Measurements from ENCODE around the gene DNAH7. TPM values are rescaled to one million over a fixed set of nuclear protein-coding genes. Genes with fewer than 3 reads are reported as not detected.

Gene DNAH7
- total and polyA plus RNA-seq, 10 of the 15 experiments (the other 5 are each of a cell fraction or from before 2014, with no cell fraction given), result 0.05 to 0.61 (median 0.16) TPM

- intact Hi-C loops (cut with micrococcal nuclease; ENCODE audit: unreplicated experiment) (no loop called here), in situ Hi-C loops (cut with MboI) (no loop called here)
- WGBS (ENCODE audit: insufficient coverage, insufficient replicate concordance, low lambda C conversion rate, missing lambda C conversion rate), result 20% methylated on average over 2 of the region's 2 CpGs
- ATAC-seq (no peak), DNase-seq (ENCODE audit: low read depth, low spot score) (no peak), FAIRE-seq (no peak)
- no peak overlapping the region for H3K4me3 ChIP-seq
- H3K4me1 ChIP-seq (ENCODE audit: control insufficient read depth, insufficient read depth, low read length), result no peaks in the 10 kb centered on the region
- CTCF ChIA-PET, result no interaction called here
- RAD21 ChIA-PET (ENCODE audit: unreplicated experiment), result no interaction called here
- no peak overlapping the region for H3K27ac ChIP-seq (ENCODE audit: control insufficient read depth, insufficient read depth)
- no peak for TF ChIP-seq SMAD5 (IDR thresholded peaks at IDR 0.05; ENCODE audit: low read depth)
- TF ChIP-seq MYC (IDR thresholded peaks at IDR 0.05; ENCODE audit: insufficient read depth, insufficient read length, insufficient replicate concordance, low read length, severe bottlenecking), result no peak
- no peak for TF ChIP-seq CHD2 (IDR thresholded peaks at IDR 0.05; ENCODE audit: borderline replicate concordance, low read depth, low read length)
- no peak for TF ChIP-seq E2F8 (IDR thresholded peaks at IDR 0.05; ENCODE audit: low read depth, partially characterized antibody)
- TF ChIP-seq TCF7 (IDR thresholded peaks at IDR 0.05; ENCODE audit: borderline replicate concordance), result no peak
- no peak for TF ChIP-seq NRF1 (conservative IDR thresholded peaks at IDR 0.05; ENCODE audit: low read depth, low read length)
- H4K20me1 ChIP-seq (ENCODE audit: control insufficient read depth, insufficient read depth), result no peaks in the 10 kb centered on the region
- H3K36me3 ChIP-seq (ENCODE audit: control insufficient read depth in 2 of 2, insufficient read depth in 2 of 2, low read length in 1 of 2), result no peaks in the 10 kb centered on the region
- no peak overlapping the region for H3K4me2 ChIP-seq (ENCODE audit: control insufficient read depth, insufficient read depth)
- no peaks in the 10 kb centered on the region for H3K79me2 ChIP-seq (ENCODE audit: control insufficient read depth, insufficient read depth, low read length)
- no peak overlapping the region for H2AFZ ChIP-seq (ENCODE audit: control insufficient read depth, low read depth, low read length)
- SMC1A ChIA-PET (ENCODE audit: uncharacterized antibody, unreplicated experiment), result no interaction called here
- H3K27me3 ChIP-seq (replicated peaks in 1 of 2; ENCODE audit: control insufficient read depth in 2 of 2, insufficient read depth in 2 of 2, low read length in 1 of 2), result no peaks in the 10 kb centered on the region
- POLR2A ChIA-PET, result no interaction called here
- BruUV-seq (replicated peaks), result no TSS peak
- H3K9ac ChIP-seq (ENCODE audit: control insufficient read depth, insufficient read depth, low read length), result no peak overlapping the region
- H3K9me3 ChIP-seq (replicated peaks; ENCODE audit: control insufficient read depth, insufficient read depth, low read length), result no peaks in the 10 kb centered on the region
Measured at GRCh38 chr2:195891081-195891480, 177.6 kb downstream of the DNAH7 start.
